Measurements from ENCODE around the gene MEIS1.

DNA sequence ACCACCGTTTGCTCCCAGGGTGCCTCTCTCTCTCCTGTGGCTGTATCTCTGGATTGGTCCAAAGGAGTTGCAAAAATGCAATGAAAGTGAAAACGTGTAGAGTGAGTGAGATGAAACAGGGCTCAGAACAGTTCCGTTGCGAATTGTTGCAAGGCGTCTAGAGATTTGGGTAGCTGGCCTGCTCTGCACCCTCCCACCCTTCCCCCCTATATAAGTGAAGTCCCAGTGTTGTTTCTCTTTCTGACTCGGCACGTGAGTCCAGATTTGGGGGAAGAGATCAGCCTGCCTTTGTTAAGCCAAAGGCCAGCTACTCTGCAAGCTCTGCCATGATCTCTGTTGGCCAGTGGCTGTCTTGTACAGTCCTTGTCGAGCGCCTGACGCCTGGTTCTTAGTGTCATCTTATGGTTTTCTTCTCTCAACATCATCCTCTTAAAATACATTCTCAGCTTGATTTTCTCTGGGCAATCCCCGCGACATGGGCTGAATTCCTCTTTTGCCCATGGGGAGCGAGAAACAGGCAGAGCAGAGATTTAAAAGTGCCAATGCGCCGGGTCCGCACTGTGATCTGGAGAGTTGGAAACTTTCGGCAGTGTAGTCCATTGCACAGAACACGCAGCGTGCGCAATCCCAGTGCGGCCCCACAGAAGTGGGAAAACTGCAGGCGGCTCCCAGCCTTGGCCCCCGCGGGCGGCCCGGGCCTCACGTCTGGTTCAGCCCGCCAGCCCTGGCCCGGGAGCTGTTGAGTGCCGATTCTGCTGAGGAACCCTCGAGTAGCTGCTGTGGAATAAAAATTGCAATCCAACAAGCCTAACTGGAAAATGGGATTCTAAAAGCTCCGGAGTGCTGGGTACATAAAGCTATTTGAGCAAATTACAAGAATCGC is 9.3 kb downstream of the MEIS1 start:
- TF ChIP-seq, protein P1, sequence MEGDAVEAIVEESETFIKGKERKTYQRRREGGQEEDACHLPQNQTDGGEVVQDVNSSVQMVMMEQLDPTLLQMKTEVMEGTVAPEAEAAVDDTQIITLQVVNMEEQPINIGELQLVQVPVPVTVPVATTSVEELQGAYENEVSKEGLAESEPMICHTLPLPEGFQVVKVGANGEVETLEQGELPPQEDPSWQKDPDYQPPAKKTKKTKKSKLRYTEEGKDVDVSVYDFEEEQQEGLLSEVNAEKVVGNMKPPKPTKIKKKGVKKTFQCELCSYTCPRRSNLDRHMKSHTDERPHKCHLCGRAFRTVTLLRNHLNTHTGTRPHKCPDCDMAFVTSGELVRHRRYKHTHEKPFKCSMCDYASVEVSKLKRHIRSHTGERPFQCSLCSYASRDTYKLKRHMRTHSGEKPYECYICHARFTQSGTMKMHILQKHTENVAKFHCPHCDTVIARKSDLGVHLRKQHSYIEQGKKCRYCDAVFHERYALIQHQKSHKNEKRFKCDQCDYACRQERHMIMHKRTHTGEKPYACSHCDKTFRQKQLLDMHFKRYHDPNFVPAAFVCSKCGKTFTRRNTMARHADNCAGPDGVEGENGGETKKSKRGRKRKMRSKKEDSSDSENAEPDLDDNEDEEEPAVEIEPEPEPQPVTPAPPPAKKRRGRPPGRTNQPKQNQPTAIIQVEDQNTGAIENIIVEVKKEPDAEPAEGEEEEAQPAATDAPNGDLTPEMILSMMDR (IDR thresholded peaks at IDR 0.05) = no peak
- TF ChIP-seq POLR2A (IDR thresholded peaks at IDR 0.05) = no peak
